HG02840 (cell line): ENCODE results near the gene PTRHD1.

Experiments used
- ATAC-seq: cut with Tn5 transposase; IDR thresholded peaks from one replicate; pipeline ENCODE4 v1.9.1; 2021; ENCODE audit warnings: mild to moderate bottlenecking, moderate library complexity, moderate number of reproducible peaks; ENCODE audit not compliant: unreplicated experiment, low FRiP score

The PTRHD1 gene

DNA sequence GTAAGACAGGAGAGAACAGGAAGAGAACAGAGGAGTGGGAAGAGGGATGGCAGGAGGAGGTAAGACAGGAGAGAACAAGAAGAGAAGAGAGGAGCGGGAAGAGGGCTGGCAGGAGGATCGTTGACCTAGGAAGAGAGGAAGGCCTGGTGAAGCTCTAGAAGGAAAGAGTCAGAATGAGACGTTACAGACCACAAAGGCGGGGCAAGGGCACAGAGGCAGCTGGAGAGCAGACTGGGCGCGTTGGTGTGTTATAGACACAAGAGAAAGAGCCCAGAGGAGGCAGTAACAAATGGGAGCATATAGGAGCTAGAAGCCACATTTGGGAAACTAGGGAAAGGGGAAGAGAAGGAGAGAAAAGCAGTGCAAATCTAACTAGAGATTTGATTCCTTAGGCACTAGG lies 26.6 kb downstream of the PTRHD1 start:
- ATAC-seq = no peak

DNA sequence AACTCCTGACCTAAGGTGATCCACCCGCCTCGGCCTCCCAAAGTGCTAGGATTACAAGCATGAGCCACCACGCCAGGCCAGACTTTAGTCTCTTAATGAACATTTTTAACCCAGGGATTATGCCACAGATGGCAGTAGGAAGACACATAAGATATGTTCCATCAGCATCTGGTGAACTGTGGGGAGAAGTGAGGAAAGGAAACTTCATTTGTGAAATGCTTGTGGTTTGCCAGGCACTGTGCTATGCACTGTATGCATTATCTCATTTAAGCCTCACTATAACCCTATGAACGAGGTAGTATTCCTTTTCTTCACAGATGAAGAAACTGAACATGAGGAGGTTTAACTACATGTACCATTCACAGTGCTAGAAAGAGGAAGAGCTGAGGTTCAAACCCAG lies 29.3 kb downstream of the PTRHD1 start:
- no peak for ATAC-seq

DNA sequence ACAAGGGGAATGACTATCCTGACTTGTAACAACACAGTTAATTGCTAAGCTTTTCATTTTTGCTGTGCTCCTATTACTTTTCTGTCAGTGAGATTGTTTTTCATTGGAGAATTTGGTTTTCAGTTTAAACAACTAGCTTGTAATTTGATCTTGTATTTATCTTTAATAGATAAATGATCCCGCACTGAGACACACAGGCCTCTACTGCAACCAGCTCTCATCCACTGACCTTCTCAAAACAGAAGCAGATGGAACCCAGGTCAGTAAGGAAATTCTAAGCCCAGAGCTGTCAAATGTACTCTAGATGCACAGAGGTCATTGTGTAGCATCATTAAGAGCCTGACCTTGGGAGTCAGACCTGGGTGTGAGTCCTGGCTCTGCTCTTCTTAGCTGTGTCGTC lies 30.7 kb downstream of the PTRHD1 start:
- ATAC-seq = no peak

DNA sequence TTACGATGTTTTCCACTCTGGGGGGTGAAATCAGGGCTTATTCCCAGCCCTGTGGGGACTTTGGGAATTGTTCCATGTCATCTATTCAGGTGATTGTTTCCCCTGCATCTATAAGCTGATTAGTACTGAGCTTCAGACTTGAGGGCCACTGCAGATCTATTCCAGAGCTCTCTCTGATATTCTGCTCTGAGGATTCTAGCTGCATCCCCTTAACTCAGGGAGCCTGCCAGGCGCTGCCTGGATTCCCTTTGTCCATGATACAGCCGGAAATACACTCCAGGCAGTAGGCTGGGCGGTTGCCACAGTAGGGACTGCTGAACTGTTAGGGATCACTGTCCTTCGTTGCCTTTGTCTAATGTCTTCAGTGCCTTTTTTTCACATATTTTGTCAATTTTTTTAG lies 31.3 kb downstream of the PTRHD1 start:
- no peak for ATAC-seq

DNA sequence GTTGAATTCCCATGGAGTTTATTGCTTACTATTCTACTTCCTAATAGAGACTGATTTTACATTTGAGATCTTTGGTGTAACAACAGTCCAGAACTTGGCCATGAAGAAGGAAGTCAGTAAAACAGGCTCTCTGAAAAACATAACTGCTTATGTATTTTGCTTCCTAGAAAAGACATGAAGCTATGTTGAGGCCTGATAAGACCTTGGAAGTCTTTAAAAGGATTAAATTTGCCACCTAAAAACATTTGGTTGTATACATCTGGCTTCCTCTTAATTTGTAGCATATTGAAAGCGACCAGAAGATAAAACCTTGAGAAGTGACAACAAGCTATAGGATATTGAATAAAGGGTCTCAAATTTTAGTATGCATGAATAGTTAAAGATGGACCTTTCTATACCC lies 36.4 kb downstream of the PTRHD1 start:
- ATAC-seq = no peak

DNA sequence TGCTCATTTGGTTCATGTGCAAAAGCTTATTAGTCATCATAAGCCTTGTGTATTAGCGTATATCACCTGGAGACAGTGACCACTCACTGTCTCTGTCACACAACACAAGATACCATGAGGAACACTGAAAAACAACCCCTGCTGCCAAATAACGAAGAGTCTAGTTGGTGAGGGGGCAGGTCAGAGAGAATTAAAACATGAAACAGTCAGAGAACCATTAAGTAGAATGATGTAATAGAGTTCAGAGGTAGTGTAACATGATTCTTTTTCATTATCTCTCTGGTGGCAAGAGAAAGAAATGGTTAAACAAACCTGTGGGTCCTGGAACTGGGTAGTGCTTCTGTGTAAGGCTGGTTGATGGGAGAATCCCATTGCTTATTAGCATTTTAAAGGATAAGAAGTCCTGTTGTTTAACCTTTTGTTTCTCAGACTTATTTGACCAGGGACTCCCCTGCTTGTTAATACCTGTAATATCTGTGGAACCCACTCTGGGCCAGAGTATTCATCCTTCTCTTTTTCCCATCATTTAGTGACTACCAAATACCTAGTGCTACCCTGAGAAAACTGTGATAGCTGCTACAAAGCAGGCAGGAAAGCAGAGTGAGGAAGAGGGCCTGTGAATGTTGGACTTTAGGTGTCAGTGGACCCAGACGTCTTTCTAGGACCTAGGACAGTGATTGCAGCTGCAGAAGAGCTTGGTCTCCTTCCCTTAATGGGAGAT lies 38.0 kb downstream of the PTRHD1 start:
- ATAC-seq = no peak

DNA sequence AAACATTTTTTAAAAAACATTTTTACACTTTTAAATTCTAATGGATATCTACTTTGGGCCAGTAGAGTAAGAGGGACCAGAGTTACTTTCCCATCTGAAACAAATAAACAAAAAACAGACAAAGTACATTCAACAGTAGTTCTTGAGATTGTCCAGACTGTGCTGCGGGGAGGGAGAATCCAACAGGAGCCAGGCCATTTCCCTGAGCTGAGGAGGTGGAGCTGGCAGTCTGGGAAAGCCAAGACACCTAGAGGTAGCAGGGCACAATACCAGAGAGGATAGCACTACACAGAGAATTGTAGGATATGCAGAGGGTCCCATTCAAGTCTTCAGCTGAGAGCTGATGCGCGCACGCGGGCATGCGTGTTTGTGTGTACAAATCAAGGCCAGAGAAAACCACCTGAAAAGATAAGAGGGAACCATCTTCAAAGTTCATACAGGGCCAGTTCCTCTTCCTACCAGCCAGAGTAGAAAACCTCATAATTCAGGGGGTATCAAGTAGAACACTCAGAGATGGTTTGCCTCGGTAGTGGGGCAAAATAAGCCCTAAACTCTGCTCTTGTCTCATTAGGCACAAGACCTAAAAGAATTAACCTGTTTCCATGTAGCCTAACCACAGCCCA lies 44.0 kb downstream of the PTRHD1 start:
- ATAC-seq = no peak

DNA sequence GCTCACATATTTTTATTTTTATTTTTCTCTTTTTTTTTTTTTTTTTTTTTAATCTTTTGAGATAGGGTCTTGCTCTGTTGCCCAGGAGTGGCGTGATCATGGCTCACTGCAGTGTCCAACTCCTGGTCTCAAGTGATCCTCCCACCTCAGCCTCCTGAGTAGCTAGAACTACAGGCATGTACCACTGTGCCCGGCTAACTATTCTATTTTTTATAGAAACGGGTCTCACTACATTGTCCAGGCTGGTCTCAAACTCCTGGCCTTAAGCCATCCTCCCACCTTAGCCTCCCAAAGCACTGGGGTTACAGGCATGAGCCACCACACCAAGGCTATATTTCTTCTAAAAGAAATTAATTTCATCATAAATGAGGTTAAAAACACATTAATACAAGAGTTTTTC lies 45.9 kb downstream of the PTRHD1 start:
- no peak for ATAC-seq

DNA sequence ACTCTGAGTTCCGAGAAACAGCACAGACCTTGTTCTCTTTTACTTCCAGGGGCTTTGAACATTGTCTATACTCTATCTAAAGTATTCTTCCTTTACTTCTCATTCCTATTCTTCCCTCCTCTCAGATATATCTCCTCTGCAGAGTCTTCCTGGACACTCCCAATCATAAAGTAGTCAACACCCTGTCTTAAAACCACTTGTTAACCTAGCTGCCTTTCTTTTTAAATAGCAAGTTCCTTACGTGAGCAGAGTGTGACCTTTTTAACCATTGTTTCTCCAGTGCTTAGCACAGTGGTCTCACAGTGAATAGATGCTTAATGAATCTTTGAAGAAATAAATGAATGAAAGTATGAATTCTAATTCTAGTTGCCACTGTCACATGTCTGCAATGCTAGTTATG lies 47.4 kb downstream of the PTRHD1 start:
- no peak for ATAC-seq

DNA sequence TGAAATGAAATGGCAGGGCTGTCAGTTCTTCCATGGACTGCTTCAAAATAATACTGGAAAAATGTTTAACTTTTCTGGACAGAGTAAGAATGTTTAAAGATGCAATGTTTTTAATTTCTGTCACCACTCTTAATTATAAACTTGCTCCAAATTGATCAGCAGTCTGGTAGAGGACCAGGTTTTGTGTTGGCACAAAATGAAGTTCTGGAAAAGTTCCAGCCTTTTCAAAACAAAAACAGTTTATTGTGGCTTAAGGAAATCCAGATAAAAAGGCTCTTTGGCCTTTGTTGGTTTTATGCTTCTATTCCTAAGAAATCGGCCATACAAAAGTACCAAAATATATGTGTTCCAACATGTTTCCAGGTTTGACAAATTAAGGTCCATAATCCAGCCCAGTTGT lies 48.8 kb downstream of the PTRHD1 start:
- ATAC-seq = no peak

DNA sequence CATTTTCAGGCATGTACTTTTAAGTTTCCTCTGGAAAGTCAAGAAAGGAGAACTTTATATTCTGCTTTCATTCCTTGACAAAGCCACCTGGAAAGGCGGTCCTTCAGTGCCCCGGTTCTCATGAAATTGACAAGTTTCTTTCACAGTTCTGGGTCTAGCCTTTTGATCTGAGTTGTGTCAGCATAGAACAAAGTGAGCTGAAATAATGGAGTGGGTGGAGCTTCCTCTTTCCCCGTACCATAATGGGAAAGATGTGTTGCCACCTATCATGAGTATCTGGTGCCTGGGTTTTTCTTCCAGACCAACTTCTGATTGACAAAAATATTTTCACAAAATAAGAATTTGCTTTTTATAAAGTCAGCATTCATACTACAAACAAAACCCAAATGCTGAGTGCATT lies 49.3 kb downstream of the PTRHD1 start:
- no peak for ATAC-seq

DNA sequence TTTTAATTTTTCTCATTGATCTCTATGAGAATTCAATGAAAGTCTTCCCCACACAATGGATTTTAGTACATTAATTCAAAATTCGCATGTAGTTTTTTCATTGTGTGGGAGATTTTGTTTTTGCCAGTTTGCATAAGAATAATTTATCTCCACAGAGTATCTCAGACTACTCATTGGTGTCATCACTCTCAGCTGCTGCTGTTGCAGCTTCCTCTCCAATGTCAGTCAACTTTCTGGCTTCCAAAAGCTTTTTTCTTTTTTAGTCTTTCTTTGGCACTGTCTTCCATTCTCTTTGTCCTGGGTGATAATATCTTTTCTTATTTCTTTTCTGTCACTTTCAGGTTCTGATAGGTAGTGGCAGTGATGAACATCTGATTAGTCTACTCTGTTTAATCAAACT lies 50.5 kb downstream of the PTRHD1 start:
- ATAC-seq = no peak

DNA sequence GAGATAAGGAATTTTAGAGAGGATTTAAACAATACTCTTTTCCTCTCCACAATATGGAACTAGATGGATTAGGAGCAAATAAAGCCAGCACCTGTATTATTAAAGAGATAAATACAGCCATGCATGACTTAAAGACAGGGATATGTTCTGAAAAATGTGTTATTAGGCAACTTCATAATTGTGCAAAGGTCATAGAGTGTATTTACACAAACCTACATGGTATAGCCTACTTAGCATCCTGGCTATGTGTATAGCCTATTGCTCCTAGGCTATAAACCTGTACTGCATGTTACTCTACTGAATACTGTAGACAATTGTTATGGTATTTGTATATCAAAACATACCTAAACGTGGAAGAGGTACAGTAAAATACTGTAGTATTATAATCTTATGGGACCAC lies 53.0 kb downstream of the PTRHD1 start:
- no peak for ATAC-seq
